Activated B cell treated with CpG ODN at 0.5 μM for 24 hours (primary cell): ENCODE results near the gene ANKRD6. TPM values are rescaled to one million over a fixed set of nuclear protein-coding genes. Genes with fewer than 3 reads are reported as not detected.

Source experiments
- ATAC-seq: fragments of 200-7000 bp; cut with Tn5 transposase; one replicate; pipeline ENCODE4 v1.10.0; 2021; ENCODE audit warnings: low read depth, mild to moderate bottlenecking, moderate library complexity
- CTCF ChIA-PET: fragments of 350-600 bp; sonication (Branson Sonifier 250); formaldehyde crosslinking; loops from one replicate; lab custom pipeline; 2021; ENCODE audit warnings: antibody characterized with exemption; lab: Charles Lee
- POLR2A ChIA-PET: fragments of 350-600 bp; sonication (Branson Sonifier 250); formaldehyde crosslinking; loops from one replicate; lab custom pipeline; 2021; ENCODE audit warnings: antibody characterized with exemption; lab: Charles Lee
- DNase-seq: peaks from one replicate; pipeline ENCODE4 v3.0.0; 2022
- H3K27ac Mint-ChIP-seq: one replicate; pipeline ENCODE4 v1.8.0; 2020; ENCODE audit warnings: mixed read lengths
- H3K27me3 Mint-ChIP-seq: one replicate; pipeline ENCODE4 v1.8.0; 2021; ENCODE audit warnings: mixed read lengths
- H3K36me3 Mint-ChIP-seq: one replicate; pipeline ENCODE4 v1.8.0; 2021; ENCODE audit warnings: low read depth, mixed read lengths
- H3K4me1 Mint-ChIP-seq: one replicate; pipeline ENCODE4 v1.8.0; 2021; ENCODE audit warnings: mixed read lengths
- H3K4me3 Mint-ChIP-seq: one replicate; pipeline ENCODE4 v1.8.0; 2020; ENCODE audit warnings: mild to moderate bottlenecking, mixed read lengths
- H3K9me3 Mint-ChIP-seq: one replicate; pipeline ENCODE4 v1.8.0; 2020; ENCODE audit warnings: mixed read lengths
- intact Hi-C: fragments of 100-400 bp; cut with micrococcal nuclease; formaldehyde crosslinking; loops from one replicate; pipeline ENCODE4 v1.15.1; 2024
- total RNA-seq: library from RNA; stranded (reverse); gene quantifications from 2 replicates; pipeline ENCODE4 v1.2.3, GENCODE V29; 2022
- TF ChIP-seq, protein P1 (sequence below): fragments of 200-600 bp; IDR thresholded peaks from one replicate; pipeline ENCODE4 v1.8.0; 2022; ENCODE audit warnings: antibody characterized with exemption, mild to moderate bottlenecking

Gene ANKRD6
- total RNA-seq, 1 donor from 2014 or later, result 9.6 TPM

GRCh38 chr6:89440200-89440599 lies 7.2 kb downstream of the ANKRD6 start:
- DNase-seq, result no peak

DNA sequence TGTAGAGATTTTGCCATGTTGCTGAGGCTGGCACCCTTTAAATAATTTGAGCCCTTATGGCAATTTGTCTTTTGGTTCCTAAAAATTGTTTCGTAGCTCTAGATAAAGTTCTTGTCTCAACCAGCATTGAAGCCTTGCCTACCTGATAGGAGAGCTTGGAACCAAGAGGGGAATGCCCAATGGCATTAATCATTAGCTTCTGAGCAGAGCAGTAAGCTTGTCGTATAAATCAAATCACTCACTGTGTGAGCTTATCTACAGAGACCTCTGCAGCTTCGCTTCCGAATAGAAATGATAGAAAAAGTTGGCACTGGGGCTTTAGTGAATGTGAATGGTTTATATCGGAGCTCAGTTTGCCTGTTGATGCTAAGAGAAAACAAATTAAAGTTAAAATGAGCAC lies 10.7 kb downstream of the ANKRD6 start:
- ChIA-PET POLR2A (no interaction called here), CTCF (no interaction called here)
- Mint-ChIP-seq H3K4me3 (no peak overlapping the region), H3K4me1 (no peaks in the 10 kb centered on the region), H3K36me3 (no peaks in the 10 kb centered on the region), H3K9me3 (no peaks in the 10 kb centered on the region), H3K27ac (no peak overlapping the region), H3K27me3 (no peaks in the 10 kb centered on the region)
- ATAC-seq, result no peak
- no peak for DNase-seq
- TF ChIP-seq, protein P1, sequence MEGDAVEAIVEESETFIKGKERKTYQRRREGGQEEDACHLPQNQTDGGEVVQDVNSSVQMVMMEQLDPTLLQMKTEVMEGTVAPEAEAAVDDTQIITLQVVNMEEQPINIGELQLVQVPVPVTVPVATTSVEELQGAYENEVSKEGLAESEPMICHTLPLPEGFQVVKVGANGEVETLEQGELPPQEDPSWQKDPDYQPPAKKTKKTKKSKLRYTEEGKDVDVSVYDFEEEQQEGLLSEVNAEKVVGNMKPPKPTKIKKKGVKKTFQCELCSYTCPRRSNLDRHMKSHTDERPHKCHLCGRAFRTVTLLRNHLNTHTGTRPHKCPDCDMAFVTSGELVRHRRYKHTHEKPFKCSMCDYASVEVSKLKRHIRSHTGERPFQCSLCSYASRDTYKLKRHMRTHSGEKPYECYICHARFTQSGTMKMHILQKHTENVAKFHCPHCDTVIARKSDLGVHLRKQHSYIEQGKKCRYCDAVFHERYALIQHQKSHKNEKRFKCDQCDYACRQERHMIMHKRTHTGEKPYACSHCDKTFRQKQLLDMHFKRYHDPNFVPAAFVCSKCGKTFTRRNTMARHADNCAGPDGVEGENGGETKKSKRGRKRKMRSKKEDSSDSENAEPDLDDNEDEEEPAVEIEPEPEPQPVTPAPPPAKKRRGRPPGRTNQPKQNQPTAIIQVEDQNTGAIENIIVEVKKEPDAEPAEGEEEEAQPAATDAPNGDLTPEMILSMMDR, result no peak
- intact Hi-C loops, result no loop called here

More at GRCh38 chr6:89440200-89440599, 7.2 kb downstream of the ANKRD6 start:
- Mint-ChIP-seq H3K36me3 (no peaks in the 10 kb centered on the region), H3K9me3 (no peaks in the 10 kb centered on the region), H3K27ac (no peak overlapping the region), H3K27me3 (no peaks in the 10 kb centered on the region), H3K4me1 (no peaks in the 10 kb centered on the region), H3K4me3 (no peak overlapping the region)
- intact Hi-C loops, result no loop called here
- CTCF ChIA-PET, result no interaction called here
- ATAC-seq, result no peak
- TF ChIP-seq, protein P1, result no peak
- POLR2A ChIA-PET, result no interaction called here

- Mint-ChIP-seq H3K9me3 (no peaks in the 10 kb centered on the region), H3K4me1 (no peaks in the 10 kb centered on the region), H3K36me3 (no peaks in the 10 kb centered on the region), H3K4me3 (no peak overlapping the region), H3K27me3 (no peaks in the 10 kb centered on the region), H3K27ac (no peak overlapping the region)
- ATAC-seq (no peak), DNase-seq (no peak)
- intact Hi-C loops, result no loop called here
- CTCF ChIA-PET, result no interaction called here
- TF ChIP-seq, protein P1, result no peak
- POLR2A ChIA-PET, result no interaction called here
These were observed 16.2 kb downstream of the ANKRD6 start for GRCh38 chr6:89449193-89449592.

DNA sequence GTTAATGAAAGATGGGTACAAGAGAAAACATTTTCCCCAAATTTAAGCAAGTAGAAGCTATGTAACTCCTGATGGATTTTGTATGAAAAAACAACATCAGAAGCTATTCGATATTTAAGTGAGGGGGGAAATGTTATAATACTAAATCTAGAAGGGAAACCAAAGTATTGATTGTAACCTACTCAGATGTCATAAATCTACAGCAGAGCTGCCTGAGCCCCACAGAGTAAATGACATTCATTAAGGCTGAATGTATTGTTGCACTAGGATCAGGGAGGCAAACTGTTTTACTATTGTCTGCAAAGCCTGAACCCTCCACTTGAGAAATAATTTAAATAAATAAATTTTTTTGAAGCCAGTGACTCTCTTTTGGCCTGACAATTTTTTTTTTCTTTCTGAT lies 19.3 kb downstream of the ANKRD6 start:
- Mint-ChIP-seq H3K27me3 (no peaks in the 10 kb centered on the region), H3K27ac (no peak overlapping the region), H3K4me1 (no peaks in the 10 kb centered on the region), H3K36me3 (no peaks in the 10 kb centered on the region), H3K4me3 (no peak overlapping the region), H3K9me3 (no peaks in the 10 kb centered on the region)
- CTCF ChIA-PET, result no interaction called here
- TF ChIP-seq, protein P1, result no peak
- no peak for ATAC-seq
- POLR2A ChIA-PET, result no interaction called here
- intact Hi-C loops, result no loop called here
- no peak for DNase-seq

- H3K36me3 Mint-ChIP-seq, result no peaks in the 10 kb centered on the region
- no peaks in the 10 kb centered on the region for H3K27me3 Mint-ChIP-seq
- H3K4me3 Mint-ChIP-seq, result no peak overlapping the region
- no peaks in the 10 kb centered on the region for H3K4me1 Mint-ChIP-seq
- ATAC-seq, result no peak
- no peaks in the 10 kb centered on the region for H3K9me3 Mint-ChIP-seq
- no peak for DNase-seq
- CTCF ChIA-PET, result no interaction called here
- intact Hi-C loops, result no loop called here
- H3K27ac Mint-ChIP-seq, result no peak overlapping the region
- POLR2A ChIA-PET, result no interaction called here
- TF ChIP-seq, protein P1, result no peak
These were observed 21.3 kb downstream of the ANKRD6 start for GRCh38 chr6:89454300-89454699.
